KMS-11 (cell line): ENCODE data around the gene ZNF532.
A peak's percentile ranks its signal among the peaks of the same experiment; 100 is the strongest.

ENCODE experiments used
- H2AFZ ChIP-seq: fragments of 200-600 bp; sonication (generic); 2 replicates; pipeline ENCODE4 v1.6.1; 2016; ENCODE audit warnings: antibody characterized with exemption, mixed run types, low read depth
- H3K27ac ChIP-seq: fragments of 200-600 bp; sonication (generic); 2 replicates; pipeline ENCODE4 v1.6.1; 2016; ENCODE audit warnings: mild to moderate bottlenecking, mixed run types
- H3K27me3 ChIP-seq: fragments of 200-600 bp; sonication (generic); 2 replicates; pipeline ENCODE4 v1.6.1; 2017; ENCODE audit warnings: mild to moderate bottlenecking, low read depth, mixed run types, moderate library complexity; ENCODE audit not compliant: insufficient read depth
- H3K36me3 ChIP-seq: fragments of 200-600 bp; sonication (generic); 2 replicates; pipeline ENCODE4 v1.6.1; 2017; ENCODE audit warnings: mild to moderate bottlenecking, mixed run types; ENCODE audit not compliant: insufficient read depth
- H3K4me1 ChIP-seq: fragments of 200-600 bp; sonication (generic); 2 replicates; pipeline ENCODE4 v1.6.1; 2016; ENCODE audit warnings: mild to moderate bottlenecking, low read depth, mixed run types; ENCODE audit not compliant: poor library complexity, severe bottlenecking
- H3K4me2 ChIP-seq: fragments of 200-600 bp; sonication (generic); 2 replicates; pipeline ENCODE4 v1.7.0; 2016; ENCODE audit warnings: mild to moderate bottlenecking, mixed run types
- H3K4me3 ChIP-seq: fragments of 200-600 bp; sonication (generic); IDR thresholded peaks from 2 replicates; pipeline ENCODE4 v1.6.1; 2017; ENCODE audit warnings: low read depth, low read length, mixed read lengths; ENCODE audit not compliant: insufficient read depth
- H3K79me2 ChIP-seq: fragments of 200-600 bp; sonication (generic); 2 replicates; pipeline ENCODE4 v1.6.1; 2016; ENCODE audit warnings: low read depth, mixed run types; ENCODE audit not compliant: insufficient read depth
- H3K9ac ChIP-seq: fragments of 200-600 bp; sonication (generic); 2 replicates; pipeline ENCODE4 v1.6.1; 2016; ENCODE audit warnings: mild to moderate bottlenecking, mixed run types
- H4K20me1 ChIP-seq: fragments of 200-600 bp; sonication (generic); 2 replicates; pipeline ENCODE4 v1.6.1; 2016; ENCODE audit warnings: mild to moderate bottlenecking, mixed run types; ENCODE audit not compliant: insufficient read depth
- CTCF ChIP-seq: fragments of 200-600 bp; sonication (generic); conservative IDR thresholded peaks from 2 replicates; pipeline ENCODE4 v1.6.1; 2017; ENCODE audit warnings: low read depth, mild to moderate bottlenecking, antibody characterized with exemption, low read length, moderate library complexity, mixed read lengths

Gene ZNF532

GRCh38 chr18:58861861-58862301, 2.8 kb upstream of the ZNF532 start:
- no peak for TF ChIP-seq CTCF
- Histone ChIP-seq H3K36me3 (no peaks in the 10 kb centered on the region), H4K20me1 (no peaks in the 10 kb centered on the region), H3K79me2 (no peaks in the 10 kb centered on the region), H3K4me3 (no peak overlapping the region), H3K4me2 (peak overlapping the region; percentile 95), H3K27ac (peak overlapping the region; percentile 85; the same call in 1 of the 2 replicates), H3K27me3 (no peaks in the 10 kb centered on the region), H2AFZ (peak overlapping the region; percentile 9; the same call in 1 of the 2 replicates), H3K9ac (peak overlapping the region; percentile 94; the same call in 1 of the 2 replicates), H3K4me1 (peaks cover 34% of the 10 kb centered on the region)

- Histone ChIP-seq H3K27ac (peak overlapping the region; percentile 85; the same call in 1 of the 2 replicates), H3K9ac (peak overlapping the region; percentile 94)
Measured at GRCh38 chr18:58862356-58862755, 2.3 kb upstream of the ZNF532 start.

GRCh38 chr18:58862851-58863538, 1.7 kb upstream of the ZNF532 start:
- peak overlapping the region; percentile 85 for H3K27ac ChIP-seq
- no peaks in the 10 kb centered on the region for H3K79me2 ChIP-seq
- peak overlapping the region; percentile 95 for H3K4me2 ChIP-seq
- no peak overlapping the region for H3K4me3 ChIP-seq
- H3K4me1 ChIP-seq: peaks cover 34% of the 10 kb centered on the region
- peak overlapping the region; percentile 82 for H2AFZ ChIP-seq
- H3K27me3 ChIP-seq: no peaks in the 10 kb centered on the region
- no peaks in the 10 kb centered on the region for H3K36me3 ChIP-seq
- peak overlapping the region; percentile 94 for H3K9ac ChIP-seq
- H4K20me1 ChIP-seq: no peaks in the 10 kb centered on the region
- 0 out of 2 replicates have a peak, but pooled peaks have one; percentile 17 for TF ChIP-seq CTCF

More at GRCh38 chr18:58862356-58862755, 2.3 kb upstream of the ZNF532 start:
- Histone ChIP-seq H3K27me3 (no peaks in the 10 kb centered on the region), H3K36me3 (no peaks in the 10 kb centered on the region), H3K4me1 (peaks cover 34% of the 10 kb centered on the region), H3K4me3 (no peak overlapping the region), H2AFZ (peak overlapping the region; percentile 82), H3K79me2 (no peaks in the 10 kb centered on the region), H3K4me2 (peak overlapping the region; percentile 95), H4K20me1 (no peaks in the 10 kb centered on the region)
- TF ChIP-seq CTCF: no peak

DNA sequence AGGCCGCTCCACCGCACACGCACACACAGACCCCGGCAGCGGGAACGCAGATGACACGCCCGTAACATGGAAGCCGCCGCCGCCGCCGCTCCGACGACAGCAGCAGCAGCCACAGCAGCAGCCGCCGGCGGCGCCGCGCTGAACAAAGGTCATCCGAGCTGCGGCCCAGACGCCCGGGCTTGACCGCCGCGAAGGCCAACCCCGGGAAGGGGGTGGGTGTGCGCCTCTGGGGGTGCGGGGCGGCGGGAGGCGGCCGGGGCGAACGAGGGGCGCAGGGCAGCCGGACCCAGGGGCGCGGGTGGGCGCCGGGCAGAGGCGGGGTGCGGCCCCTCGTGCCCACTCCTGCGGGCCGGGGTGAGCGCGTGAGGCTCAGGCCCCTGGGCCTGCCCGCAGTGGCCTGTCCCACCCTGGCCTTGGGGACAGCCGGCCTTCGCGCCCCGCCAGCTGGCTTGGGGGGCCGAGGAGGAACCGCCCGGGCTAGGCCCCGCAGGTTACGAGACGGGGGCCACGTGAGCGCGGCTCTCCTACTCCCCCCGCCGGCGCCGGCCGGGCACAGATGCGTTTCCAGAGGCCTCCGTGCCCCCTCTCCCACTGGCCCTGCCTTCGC, 1.0 kb upstream of the ZNF532 start:
- Histone ChIP-seq H3K27me3 (no peaks in the 10 kb centered on the region), H3K36me3 (no peaks in the 10 kb centered on the region), H3K79me2 (no peaks in the 10 kb centered on the region), H3K9ac (peak overlapping the region; percentile 87), H3K4me2 (peak overlapping the region; percentile 19; the same call in 1 of the 2 replicates), H2AFZ (peak overlapping the region; percentile 53; the same call in 1 of the 2 replicates), H4K20me1 (no peaks in the 10 kb centered on the region), H3K4me1 (peaks cover 34% of the 10 kb centered on the region), H3K4me3 (no peak overlapping the region), H3K27ac (peak overlapping the region; percentile 64)
- TF ChIP-seq CTCF: no peak
